GM12878 (cell line): ENCODE data around the gene GPC5.

Source experiments
- ATF3 ChIP-seq: IDR thresholded peaks from 2 replicates; pipeline ENCODE4 v1.6.1; 2011; ENCODE audit warnings: low read depth, mild to moderate bottlenecking, low read length, moderate library complexity, borderline replicate concordance; ENCODE audit errors: extremely low read depth
- CEBPB ChIP-seq, 2 experiments: fragments of 150-350 bp in 1 of 2; IDR thresholded peaks; 2 replicates each; pipeline ENCODE4 v1.6.1; 2012 to 2014; ENCODE audit warnings: low read depth in 2 of 2, low read length in 2 of 2, borderline replicate concordance in 1 of 2, inconsistent platforms in 1 of 2
- EZH2 ChIP-seq: IDR thresholded peaks from 2 replicates; pipeline ENCODE4 v1.6.1; 2012; ENCODE audit warnings: low read depth, mild to moderate bottlenecking, control low read depth, inconsistent platforms, low read length, borderline replicate concordance; ENCODE audit not compliant: control insufficient read depth
- GABPA ChIP-seq: IDR thresholded peaks from 2 replicates; pipeline ENCODE4 v1.6.1; 2014; ENCODE audit warnings: antibody characterized with exemption, low read depth, mild to moderate bottlenecking, inconsistent platforms
- HDAC6 ChIP-seq: fragments of 200-600 bp; sonication (generic); IDR thresholded peaks from one replicate; pipeline ENCODE4 v1.8.0; 2017; ENCODE audit warnings: antibody characterized with exemption; ENCODE audit not compliant: unreplicated experiment
- NBN ChIP-seq: fragments of 450-650 bp; IDR thresholded peaks from 2 replicates; pipeline ENCODE4 v1.6.1; 2016
- PAX8 ChIP-seq: fragments of 450-650 bp; IDR thresholded peaks from 2 replicates; pipeline ENCODE4 v1.6.1; 2017; ENCODE audit warnings: mild to moderate bottlenecking, moderate library complexity
- POLR2A ChIP-seq: IDR thresholded peaks from 2 replicates; pipeline ENCODE4 v1.6.1; 2011; ENCODE audit warnings: low read depth, mild to moderate bottlenecking, low read length
- RCOR1 ChIP-seq: conservative IDR thresholded peaks from 2 replicates; pipeline ENCODE4 v1.6.1; 2012; ENCODE audit warnings: low read depth, low read length, improper control_type of control experiment
- SRF ChIP-seq, 2 experiments: IDR thresholded peaks; 2 replicates each; pipeline ENCODE4 v1.6.1; 2011; ENCODE audit warnings: low read depth in 2 of 2, low read length in 2 of 2, mild to moderate bottlenecking in 1 of 2, moderate library complexity in 1 of 2
- TCF12 ChIP-seq: IDR thresholded peaks from 2 replicates; pipeline ENCODE4 v1.6.1; 2011; ENCODE audit warnings: low read depth, mild to moderate bottlenecking, low read length
- ZSCAN29 ChIP-seq: fragments of 450-650 bp; IDR thresholded peaks from 2 replicates; pipeline ENCODE4 v1.6.1; 2017; ENCODE audit warnings: mild to moderate bottlenecking, moderate library complexity
- TF ChIP-seq, protein P1 (sequence below), 3 experiments: IDR thresholded peaks in 2 of 3; conservative IDR thresholded peaks in 1 of 3; 2 replicates each; pipeline ENCODE4 v1.5.1; 2011; ENCODE audit warnings: low read depth in 3 of 3, low read length in 3 of 3, mild to moderate bottlenecking in 3 of 3, control low read depth in 2 of 3, moderate library complexity in 2 of 3, inconsistent platforms in 1 of 3, mixed read lengths in 1 of 3; ENCODE audit not compliant: control insufficient read depth in 2 of 3, insufficient read depth in 1 of 3; ENCODE audit errors: extremely low read depth in 1 of 3
- TF ChIP-seq, protein P2 (sequence below): IDR thresholded peaks from 2 replicates; pipeline ENCODE4 v1.6.1; 2012; ENCODE audit warnings: low read depth, low read length, improper control_type of control experiment

- TF ChIP-seq RCOR1 (no peak), ZSCAN29 (no peak), SRF (IDR thresholded peaks at IDR 0.05; ENCODE audit: low read depth in 2 of 2, low read length in 2 of 2) (no peak), CEBPB (IDR thresholded peaks at IDR 0.05; ENCODE audit: borderline replicate concordance in 1 of 2, low read depth in 2 of 2, low read length in 2 of 2) (no peak), POLR2A (no peak), TCF12 (no peak), NBN (no peak), EZH2 (no peak), PAX8 (no peak), HDAC6 (no peak), ATF3 (no peak), GABPA (no peak)
- TF ChIP-seq, protein P1, sequence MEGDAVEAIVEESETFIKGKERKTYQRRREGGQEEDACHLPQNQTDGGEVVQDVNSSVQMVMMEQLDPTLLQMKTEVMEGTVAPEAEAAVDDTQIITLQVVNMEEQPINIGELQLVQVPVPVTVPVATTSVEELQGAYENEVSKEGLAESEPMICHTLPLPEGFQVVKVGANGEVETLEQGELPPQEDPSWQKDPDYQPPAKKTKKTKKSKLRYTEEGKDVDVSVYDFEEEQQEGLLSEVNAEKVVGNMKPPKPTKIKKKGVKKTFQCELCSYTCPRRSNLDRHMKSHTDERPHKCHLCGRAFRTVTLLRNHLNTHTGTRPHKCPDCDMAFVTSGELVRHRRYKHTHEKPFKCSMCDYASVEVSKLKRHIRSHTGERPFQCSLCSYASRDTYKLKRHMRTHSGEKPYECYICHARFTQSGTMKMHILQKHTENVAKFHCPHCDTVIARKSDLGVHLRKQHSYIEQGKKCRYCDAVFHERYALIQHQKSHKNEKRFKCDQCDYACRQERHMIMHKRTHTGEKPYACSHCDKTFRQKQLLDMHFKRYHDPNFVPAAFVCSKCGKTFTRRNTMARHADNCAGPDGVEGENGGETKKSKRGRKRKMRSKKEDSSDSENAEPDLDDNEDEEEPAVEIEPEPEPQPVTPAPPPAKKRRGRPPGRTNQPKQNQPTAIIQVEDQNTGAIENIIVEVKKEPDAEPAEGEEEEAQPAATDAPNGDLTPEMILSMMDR (IDR thresholded peaks at IDR 0.05 in 2 of 3, conservative IDR thresholded peaks at IDR 0.05 in 1 of 3; ENCODE audit: control insufficient read depth in 2 of 3, extremely low read depth in 1 of 3, insufficient read depth in 1 of 3, low read depth in 3 of 3, low read length in 3 of 3) = no peak
- TF ChIP-seq, protein P2, sequence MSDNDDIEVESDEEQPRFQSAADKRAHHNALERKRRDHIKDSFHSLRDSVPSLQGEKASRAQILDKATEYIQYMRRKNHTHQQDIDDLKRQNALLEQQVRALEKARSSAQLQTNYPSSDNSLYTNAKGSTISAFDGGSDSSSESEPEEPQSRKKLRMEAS = no peak
These were observed 1319.4 kb downstream of the GPC5 start for GRCh38 chr13:92717857-92718256.
